ENCODE measurements around the gene ZNF215. TPM values are rescaled to one million over a fixed set of nuclear protein-coding genes. Genes with fewer than 3 reads are reported as not detected.

ZNF215 gene
- total RNA-seq, 2 experiments from 2014 or later: 59.8 to 61.0 TPM

DNA sequence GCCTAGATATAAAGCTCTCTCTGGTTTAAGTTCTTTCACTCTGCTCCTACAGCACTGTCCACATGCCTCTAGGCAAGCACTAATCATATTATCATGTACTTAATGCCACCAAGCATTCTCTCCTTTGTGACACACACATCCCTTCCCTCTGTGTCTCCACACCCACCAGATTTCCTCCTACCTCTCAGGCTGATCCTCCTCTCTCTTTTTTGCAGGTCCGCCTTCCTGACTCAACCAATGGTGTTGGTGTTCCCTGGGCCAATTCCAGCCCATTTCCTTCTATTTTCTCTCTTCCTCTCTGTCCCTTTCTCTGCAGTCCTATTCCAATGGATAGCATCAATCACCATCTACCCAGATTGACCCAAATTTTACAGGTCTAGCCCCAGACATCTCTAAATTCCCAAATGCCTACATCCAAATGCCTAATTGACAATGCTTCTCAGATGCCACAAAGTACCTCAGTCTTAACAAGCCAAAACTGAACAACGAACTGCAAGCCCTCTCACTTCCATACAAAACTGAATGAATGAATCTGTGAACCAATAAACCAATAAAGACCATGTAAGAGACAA lies 504 bp upstream of the ZNF215 start:
- intact Hi-C loops (cut with micrococcal nuclease; ENCODE audit: unreplicated experiment): loop anchor here (2.0 to 10.0 kb wide), 4 partner anchors 243 to 691 kb away; partner anchors contain the start of genes CNGA4, FHIP1B, ILK and MRPL17

DNA sequence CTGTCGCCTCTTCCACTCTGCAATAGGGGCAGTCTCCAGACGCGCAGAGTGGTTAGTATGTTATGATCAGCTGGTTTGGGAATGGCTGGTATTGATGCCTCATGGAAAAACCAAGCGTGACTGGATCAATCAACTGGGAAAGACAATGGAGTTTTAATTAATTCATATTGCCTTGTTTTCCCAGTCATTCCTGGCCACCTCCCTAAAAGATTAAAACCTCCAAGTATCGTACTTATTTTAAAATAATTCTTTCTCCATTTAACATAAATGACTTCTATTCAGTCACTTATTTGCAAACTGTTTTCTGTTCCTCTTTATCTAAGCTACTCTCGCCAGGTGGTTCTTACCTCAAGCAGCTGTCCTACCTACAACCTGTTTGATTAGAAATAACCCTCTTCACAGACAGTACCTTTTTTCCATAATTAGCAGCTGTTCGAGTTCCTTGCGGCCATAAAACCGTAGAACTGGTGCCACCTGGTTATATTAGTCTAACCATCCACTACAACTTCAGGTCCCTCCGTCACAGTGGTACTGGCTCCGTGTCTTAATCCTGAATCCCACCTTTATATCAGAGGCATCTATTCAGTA lies 898 bp downstream of the ZNF215 start:
- ChIA-PET POLR2A (interaction anchor here (0.6 to 5.3 kb wide), 10 partner anchors 10 to 597 kb away, joined by 3 to 43 read pairs (median 4); no protein-coding TSS in a partner anchor), CTCF (ENCODE audit: unreplicated experiment) (interaction anchor here (0.6 kb wide), 1 partner anchor 1356 kb away, joined by 4 read pairs; no protein-coding TSS in a partner anchor)
- peak overlapping the region; percentile 95 for H3K4me3 ChIP-seq (ENCODE audit: low read depth, low read length, poor library complexity, severe bottlenecking)
- DNase-seq (ENCODE audit: low spot score): peak; percentile 94
- H3K4me2 ChIP-seq (ENCODE audit: low read length): peak overlapping the region; percentile 90
- H3K36me3 ChIP-seq (ENCODE audit: insufficient read depth, low read length): peaks cover 53% of the 10 kb centered on the region
- H3K27ac ChIP-seq (ENCODE audit: low read depth, low read length, poor library complexity, severe bottlenecking): peak overlapping the region; percentile 95
- H3K4me1 ChIP-seq (ENCODE audit: insufficient read depth, low read length, poor library complexity, severe bottlenecking): peaks cover 44% of the 10 kb centered on the region
- H3K9me2 ChIP-seq (ENCODE audit: insufficient read depth, low read length): no peaks in the 10 kb centered on the region
- intact Hi-C loops (cut with micrococcal nuclease; ENCODE audit: unreplicated experiment): loop anchor here (1.0 to 10.0 kb wide), 5 partner anchors 244 to 692 kb away; partner anchors contain the start of genes CNGA4, FHIP1B, ILK and MRPL17
- TF ChIP-seq, protein P1, sequence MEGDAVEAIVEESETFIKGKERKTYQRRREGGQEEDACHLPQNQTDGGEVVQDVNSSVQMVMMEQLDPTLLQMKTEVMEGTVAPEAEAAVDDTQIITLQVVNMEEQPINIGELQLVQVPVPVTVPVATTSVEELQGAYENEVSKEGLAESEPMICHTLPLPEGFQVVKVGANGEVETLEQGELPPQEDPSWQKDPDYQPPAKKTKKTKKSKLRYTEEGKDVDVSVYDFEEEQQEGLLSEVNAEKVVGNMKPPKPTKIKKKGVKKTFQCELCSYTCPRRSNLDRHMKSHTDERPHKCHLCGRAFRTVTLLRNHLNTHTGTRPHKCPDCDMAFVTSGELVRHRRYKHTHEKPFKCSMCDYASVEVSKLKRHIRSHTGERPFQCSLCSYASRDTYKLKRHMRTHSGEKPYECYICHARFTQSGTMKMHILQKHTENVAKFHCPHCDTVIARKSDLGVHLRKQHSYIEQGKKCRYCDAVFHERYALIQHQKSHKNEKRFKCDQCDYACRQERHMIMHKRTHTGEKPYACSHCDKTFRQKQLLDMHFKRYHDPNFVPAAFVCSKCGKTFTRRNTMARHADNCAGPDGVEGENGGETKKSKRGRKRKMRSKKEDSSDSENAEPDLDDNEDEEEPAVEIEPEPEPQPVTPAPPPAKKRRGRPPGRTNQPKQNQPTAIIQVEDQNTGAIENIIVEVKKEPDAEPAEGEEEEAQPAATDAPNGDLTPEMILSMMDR (conservative IDR thresholded peaks at IDR 0.05; ENCODE audit: low read length): no peak
- no peak for TF ChIP-seq EZH2phosphoT487 (IDR thresholded peaks at IDR 0.05; ENCODE audit: borderline replicate concordance, low read depth, low read length)
- peaks cover 48% of the 10 kb centered on the region for H3K79me2 ChIP-seq (ENCODE audit: insufficient read depth, low read depth, low read length)
- no TSS peak for BruUV-seq (replicated peaks)
- peak overlapping the region; percentile 81; the same call in 1 of the 2 replicates for H2AFZ ChIP-seq (ENCODE audit: low read length)
- H3K9me3 ChIP-seq (ENCODE audit: low read length): no peaks in the 10 kb centered on the region; the same call in 1 of the 2 replicates
- no peaks in the 10 kb centered on the region for H4K20me1 ChIP-seq (ENCODE audit: insufficient read depth, low read length)

More for the DNA sequence above, 504 bp upstream of the ZNF215 start:
- ChIA-PET POLR2A (interaction anchor here (0.6 to 5.3 kb wide), 7 partner anchors 11 to 536 kb away, joined by 3 to 43 read pairs (median 3); partner anchors contain the start of gene SMPD1), CTCF (ENCODE audit: unreplicated experiment) (interaction anchor here (0.7 to 1.0 kb wide), 3 partner anchors 8 to 281 kb away, joined by 3 read pairs; no protein-coding TSS in a partner anchor)
- peaks cover 39% of the 10 kb centered on the region for H3K36me3 ChIP-seq (ENCODE audit: insufficient read depth, low read length)
- H4K20me1 ChIP-seq (ENCODE audit: insufficient read depth, low read length): no peaks in the 10 kb centered on the region
- H3K79me2 ChIP-seq (ENCODE audit: insufficient read depth, low read depth, low read length): peaks cover 34% of the 10 kb centered on the region
- H3K9me2 ChIP-seq (ENCODE audit: insufficient read depth, low read length): no peaks in the 10 kb centered on the region
- peak overlapping the region; percentile 90 for H3K4me2 ChIP-seq (ENCODE audit: low read length)
- H3K4me3 ChIP-seq (ENCODE audit: low read depth, low read length, poor library complexity, severe bottlenecking): peak overlapping the region; percentile 95
- TF ChIP-seq, protein P1 (conservative IDR thresholded peaks at IDR 0.05; ENCODE audit: low read length): no peak
- no peak for TF ChIP-seq EZH2phosphoT487 (IDR thresholded peaks at IDR 0.05; ENCODE audit: borderline replicate concordance, low read depth, low read length)
- DNase-seq (ENCODE audit: low spot score): peak; percentile 27
- peak overlapping the region; percentile 95 for H3K27ac ChIP-seq (ENCODE audit: low read depth, low read length, poor library complexity, severe bottlenecking)
- H2AFZ ChIP-seq (ENCODE audit: low read length): peak overlapping the region; percentile 81
- peaks cover 30% of the 10 kb centered on the region for H3K4me1 ChIP-seq (ENCODE audit: insufficient read depth, low read length, poor library complexity, severe bottlenecking)
- no peaks in the 10 kb centered on the region for H3K9me3 ChIP-seq (ENCODE audit: low read length)
- TSS peak; percentile 71 for BruUV-seq (replicated peaks)

Measured in OCI-LY7 (cell line).